ENCODE results near the gene CNDP1. TPM values are rescaled to one million over a fixed set of nuclear protein-coding genes. Genes with fewer than 3 reads are reported as not detected.
"Not testable (repeated sequence)": the region's sequence is repeated elsewhere in the genome, so short reads cannot be mapped to it uniquely, and the experiment has no call there.

CNDP1 gene
- total RNA-seq, 1 experiment from 2014 or later = not detected

GRCh38 chr18:74565164-74565563, 30.9 kb downstream of the CNDP1 start:
- not testable (repeated sequence) for H3K9me3 ChIP-seq (ENCODE audit: low read length); H3K36me3 ChIP-seq (ENCODE audit: insufficient read depth, low read length); H3K27me3 ChIP-seq (ENCODE audit: low read length); H3K4me1 ChIP-seq (ENCODE audit: low read length); DNase-seq; H3K9me2 ChIP-seq (replicated peaks; ENCODE audit: insufficient read depth, low read length); H3K4me3 ChIP-seq (ENCODE audit: low read length); H2AFZ ChIP-seq (ENCODE audit: low read length); H3K27ac ChIP-seq (ENCODE audit: low read length); H3K4me2 ChIP-seq (ENCODE audit: low read depth, low read length, poor library complexity, severe bottlenecking); H4K20me1 ChIP-seq (ENCODE audit: insufficient read depth, low read depth, low read length); H3K9ac ChIP-seq (ENCODE audit: low read length); H3K79me2 ChIP-seq (ENCODE audit: low read length)

DNA sequence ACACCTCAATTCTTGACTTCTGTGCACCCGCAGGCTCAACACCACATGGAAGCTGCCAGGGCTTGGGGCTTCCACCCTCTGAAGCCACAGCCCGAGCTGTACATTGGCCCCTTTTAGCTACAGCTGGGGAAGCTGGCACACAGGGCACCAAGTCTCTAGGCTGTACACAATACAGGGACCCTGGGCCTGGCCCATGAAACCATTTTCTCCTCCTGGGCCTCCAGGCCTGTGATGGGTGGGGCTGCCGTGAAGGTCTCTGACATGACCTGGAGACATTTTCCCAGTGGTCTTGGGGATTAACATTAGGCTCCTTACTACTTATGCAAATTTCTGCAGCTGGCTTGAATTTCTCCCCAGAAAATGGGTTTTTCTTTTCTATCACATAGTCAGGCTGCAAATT, 31.7 kb downstream of the CNDP1 start:
- not testable (repeated sequence) for H3K27ac ChIP-seq (ENCODE audit: low read length); H3K27me3 ChIP-seq (ENCODE audit: low read length); H4K20me1 ChIP-seq (ENCODE audit: insufficient read depth, low read depth, low read length); H3K9me3 ChIP-seq (ENCODE audit: low read length); H3K9me2 ChIP-seq (replicated peaks; ENCODE audit: insufficient read depth, low read length); DNase-seq; H3K79me2 ChIP-seq (ENCODE audit: low read length); H3K36me3 ChIP-seq (ENCODE audit: insufficient read depth, low read length); H2AFZ ChIP-seq (ENCODE audit: low read length); H3K4me1 ChIP-seq (ENCODE audit: low read length); H3K9ac ChIP-seq (ENCODE audit: low read length); H3K4me2 ChIP-seq (ENCODE audit: low read depth, low read length, poor library complexity, severe bottlenecking); H3K4me3 ChIP-seq (ENCODE audit: low read length)

GRCh38 chr18:74567822-74568221, 33.5 kb downstream of the CNDP1 start:
- Histone ChIP-seq H3K9ac (ENCODE audit: low read length) (no peak overlapping the region), H3K4me1 (ENCODE audit: low read length) (peaks cover 4% of the 10 kb centered on the region), H3K36me3 (ENCODE audit: insufficient read depth, low read length) (no peaks in the 10 kb centered on the region), H3K9me2 (replicated peaks; ENCODE audit: insufficient read depth, low read length) (no peaks in the 10 kb centered on the region), H3K9me3 (ENCODE audit: low read length) (no peaks in the 10 kb centered on the region), H3K4me3 (ENCODE audit: low read length) (no peak overlapping the region), H2AFZ (ENCODE audit: low read length) (no peak overlapping the region), H3K27ac (ENCODE audit: low read length) (no peak overlapping the region), H4K20me1 (ENCODE audit: insufficient read depth, low read depth, low read length) (no peaks in the 10 kb centered on the region), H3K4me2 (ENCODE audit: low read depth, low read length, poor library complexity, severe bottlenecking) (no peak overlapping the region), H3K27me3 (ENCODE audit: low read length) (no peaks in the 10 kb centered on the region), H3K79me2 (ENCODE audit: low read length) (no peaks in the 10 kb centered on the region)
- DNase-seq = peak; percentile 77

DNA sequence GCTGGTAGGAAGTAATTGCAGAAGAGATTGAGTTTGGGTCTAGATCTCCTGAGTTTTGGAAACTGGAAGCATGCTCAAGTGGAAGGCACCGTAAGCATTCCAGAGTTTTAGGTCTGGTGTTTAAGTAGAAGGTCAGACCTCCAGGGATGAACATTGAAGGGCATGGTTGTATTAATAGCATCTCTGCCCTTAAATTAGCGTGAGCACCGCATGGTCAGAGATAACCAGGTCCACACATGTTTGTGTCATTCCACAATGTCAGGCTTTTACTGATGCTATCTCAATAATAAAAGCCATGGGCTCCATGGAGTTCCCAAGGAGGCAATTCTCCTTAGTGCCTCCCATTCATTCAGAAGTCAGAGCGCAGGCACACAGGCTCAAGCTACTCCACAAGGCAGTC, 35.1 kb downstream of the CNDP1 start:
- Histone ChIP-seq H4K20me1 (ENCODE audit: insufficient read depth, low read depth, low read length) (no peaks in the 10 kb centered on the region), H3K9me2 (replicated peaks; ENCODE audit: insufficient read depth, low read length) (no peaks in the 10 kb centered on the region), H3K27me3 (ENCODE audit: low read length) (no peaks in the 10 kb centered on the region), H2AFZ (ENCODE audit: low read length) (no peak overlapping the region), H3K4me3 (ENCODE audit: low read length) (no peak overlapping the region), H3K4me2 (ENCODE audit: low read depth, low read length, poor library complexity, severe bottlenecking) (no peak overlapping the region), H3K9ac (ENCODE audit: low read length) (no peak overlapping the region), H3K79me2 (ENCODE audit: low read length) (no peaks in the 10 kb centered on the region), H3K27ac (ENCODE audit: low read length) (no peak overlapping the region), H3K36me3 (ENCODE audit: insufficient read depth, low read length) (no peaks in the 10 kb centered on the region), H3K9me3 (ENCODE audit: low read length) (no peaks in the 10 kb centered on the region), H3K4me1 (ENCODE audit: low read length) (peaks cover 4% of the 10 kb centered on the region)
- DNase-seq = no peak

DNA sequence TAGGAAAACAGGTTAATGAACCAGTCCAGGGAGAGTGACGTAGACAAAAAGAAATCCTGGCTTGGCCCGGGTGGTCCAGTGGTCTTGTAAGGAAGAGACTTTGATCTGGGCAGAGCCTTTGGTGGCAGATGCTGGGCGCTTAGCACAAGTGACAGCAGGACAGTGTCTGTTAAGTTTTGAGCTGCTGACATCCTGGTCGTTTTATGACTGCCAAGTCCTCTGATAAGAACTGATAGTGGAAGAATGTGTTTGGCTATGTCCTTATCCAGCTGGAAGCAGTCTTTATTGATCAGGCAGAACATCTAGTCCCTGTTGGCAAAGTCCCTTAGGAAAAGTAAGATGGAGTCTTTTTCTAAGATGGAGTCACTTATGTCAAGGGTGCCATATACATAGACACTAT, 36.0 kb downstream of the CNDP1 start:
- no peak overlapping the region for H3K9ac ChIP-seq (ENCODE audit: low read length)
- no peaks in the 10 kb centered on the region for H4K20me1 ChIP-seq (ENCODE audit: insufficient read depth, low read depth, low read length)
- no peaks in the 10 kb centered on the region for H3K27me3 ChIP-seq (ENCODE audit: low read length)
- peaks cover 4% of the 10 kb centered on the region for H3K4me1 ChIP-seq (ENCODE audit: low read length)
- no peaks in the 10 kb centered on the region for H3K36me3 ChIP-seq (ENCODE audit: insufficient read depth, low read length)
- no peak overlapping the region for H3K27ac ChIP-seq (ENCODE audit: low read length)
- no peak overlapping the region for H3K4me3 ChIP-seq (ENCODE audit: low read length)
- no peaks in the 10 kb centered on the region for H3K9me3 ChIP-seq (ENCODE audit: low read length)
- H2AFZ ChIP-seq (ENCODE audit: low read length) = no peak overlapping the region
- no peaks in the 10 kb centered on the region for H3K9me2 ChIP-seq (replicated peaks; ENCODE audit: insufficient read depth, low read length)
- H3K79me2 ChIP-seq (ENCODE audit: low read length) = no peaks in the 10 kb centered on the region
- H3K4me2 ChIP-seq (ENCODE audit: low read depth, low read length, poor library complexity, severe bottlenecking) = no peak overlapping the region
- no peak for DNase-seq

- H3K9me2 ChIP-seq (replicated peaks; ENCODE audit: insufficient read depth, low read length) = no peaks in the 10 kb centered on the region
- no peaks in the 10 kb centered on the region for H4K20me1 ChIP-seq (ENCODE audit: insufficient read depth, low read depth, low read length)
- no peaks in the 10 kb centered on the region for H3K36me3 ChIP-seq (ENCODE audit: insufficient read depth, low read length)
- H3K79me2 ChIP-seq (ENCODE audit: low read length) = no peaks in the 10 kb centered on the region
- peaks cover 4% of the 10 kb centered on the region for H3K4me1 ChIP-seq (ENCODE audit: low read length)
- no peak overlapping the region for H3K27ac ChIP-seq (ENCODE audit: low read length)
- no peaks in the 10 kb centered on the region for H3K9me3 ChIP-seq (ENCODE audit: low read length)
- H3K9ac ChIP-seq (ENCODE audit: low read length) = no peak overlapping the region
- DNase-seq = no peak
- H3K4me3 ChIP-seq (ENCODE audit: low read length) = no peak overlapping the region
- no peak overlapping the region for H2AFZ ChIP-seq (ENCODE audit: low read length)
- H3K4me2 ChIP-seq (ENCODE audit: low read depth, low read length, poor library complexity, severe bottlenecking) = no peak overlapping the region
- no peaks in the 10 kb centered on the region for H3K27me3 ChIP-seq (ENCODE audit: low read length)
Observed at GRCh38 chr18:74571895-74572680, 37.8 kb downstream of the CNDP1 start.

GRCh38 chr18:74573053-74573452, 38.8 kb downstream of the CNDP1 start:
- Histone ChIP-seq H3K4me1 (ENCODE audit: low read length) (peaks cover 4% of the 10 kb centered on the region), H3K9me3 (ENCODE audit: low read length) (no peaks in the 10 kb centered on the region), H3K9me2 (replicated peaks; ENCODE audit: insufficient read depth, low read length) (no peaks in the 10 kb centered on the region), H2AFZ (ENCODE audit: low read length) (no peak overlapping the region), H3K4me3 (ENCODE audit: low read length) (no peak overlapping the region), H3K27ac (ENCODE audit: low read length) (no peak overlapping the region), H3K79me2 (ENCODE audit: low read length) (no peaks in the 10 kb centered on the region), H3K9ac (ENCODE audit: low read length) (no peak overlapping the region), H4K20me1 (ENCODE audit: insufficient read depth, low read depth, low read length) (no peaks in the 10 kb centered on the region), H3K4me2 (ENCODE audit: low read depth, low read length, poor library complexity, severe bottlenecking) (no peak overlapping the region), H3K36me3 (ENCODE audit: insufficient read depth, low read length) (no peaks in the 10 kb centered on the region), H3K27me3 (ENCODE audit: low read length) (no peaks in the 10 kb centered on the region)
- DNase-seq = no peak

- H3K27me3 ChIP-seq (ENCODE audit: low read length) = no peaks in the 10 kb centered on the region
- H3K4me1 ChIP-seq (ENCODE audit: low read length) = peaks cover 4% of the 10 kb centered on the region
- no peak overlapping the region for H3K9ac ChIP-seq (ENCODE audit: low read length)
- no peaks in the 10 kb centered on the region for H3K9me2 ChIP-seq (replicated peaks; ENCODE audit: insufficient read depth, low read length)
- H3K9me3 ChIP-seq (ENCODE audit: low read length) = no peaks in the 10 kb centered on the region
- no peak overlapping the region for H3K4me2 ChIP-seq (ENCODE audit: low read depth, low read length, poor library complexity, severe bottlenecking)
- DNase-seq = no peak
- H3K4me3 ChIP-seq (ENCODE audit: low read length) = no peak overlapping the region
- no peaks in the 10 kb centered on the region for H3K36me3 ChIP-seq (ENCODE audit: insufficient read depth, low read length)
- H3K27ac ChIP-seq (ENCODE audit: low read length) = no peak overlapping the region
- H2AFZ ChIP-seq (ENCODE audit: low read length) = no peak overlapping the region
- H3K79me2 ChIP-seq (ENCODE audit: low read length) = no peaks in the 10 kb centered on the region
- H4K20me1 ChIP-seq (ENCODE audit: insufficient read depth, low read depth, low read length) = no peaks in the 10 kb centered on the region
Observed at GRCh38 chr18:74574916-74575315, 40.6 kb downstream of the CNDP1 start.

All from Karpas-422 (cell line).